Activated CD4-positive, alpha-beta T cell treated with anti-CD3 and anti-CD28 coated beads for 36 hours (primary cell): ENCODE measurements around the gene CUL7. TPM values are rescaled to one million over a fixed set of nuclear protein-coding genes. Genes with fewer than 3 reads are reported as not detected.
A peak's percentile ranks its signal among the peaks of the same experiment; 100 is the strongest.

Experiments
- ATAC-seq: fragments of 200-7000 bp; cut with Tn5 transposase; one replicate; pipeline ENCODE4 v1.10.0; 2021; ENCODE audit warnings: mild to moderate bottlenecking, moderate library complexity
- CTCF ChIA-PET: fragments of 350-600 bp; sonication (Branson Sonifier 250); formaldehyde crosslinking; loops from one replicate; lab custom pipeline; 2021; ENCODE audit warnings: antibody characterized with exemption; lab: Charles Lee
- POLR2A ChIA-PET: fragments of 350-600 bp; sonication (Branson Sonifier 250); formaldehyde crosslinking; loops from one replicate; lab custom pipeline; 2021; ENCODE audit warnings: antibody characterized with exemption, inconsistent platforms; lab: Charles Lee
- DNase-seq: peaks from one replicate; pipeline ENCODE4 v3.0.0-alpha.2; 2020
- H3K27ac Mint-ChIP-seq: one replicate; pipeline ENCODE4 v1.8.0; 2021; ENCODE audit warnings: mixed read lengths
- H3K27me3 Mint-ChIP-seq: one replicate; pipeline ENCODE4 v1.8.0; 2021; ENCODE audit warnings: mixed read lengths
- H3K36me3 Mint-ChIP-seq: one replicate; pipeline ENCODE4 v1.8.0; 2021; ENCODE audit warnings: low read depth, mixed read lengths
- H3K4me1 Mint-ChIP-seq: one replicate; pipeline ENCODE4 v1.8.0; 2021; ENCODE audit warnings: mixed read lengths
- H3K4me3 Mint-ChIP-seq: one replicate; pipeline ENCODE4 v1.8.0; 2021; ENCODE audit warnings: mild to moderate bottlenecking, moderate library complexity, mixed read lengths
- H3K9me3 Mint-ChIP-seq: one replicate; pipeline ENCODE4 v1.8.0; 2021; ENCODE audit warnings: low read depth, mixed read lengths
- intact Hi-C, 2 experiments: fragments of 100-400 bp; cut with DNase I in 1 of 2; cut with micrococcal nuclease in 1 of 2; formaldehyde crosslinking; loops; one replicate each; pipeline versions ENCODE4 v1.14.2 to v1.15.1; 2022 to 2024; cut with DNase I, micrococcal nuclease
- total RNA-seq, 2 experiments: library from RNA; stranded (reverse); gene quantifications; one replicate each; pipeline ENCODE4 v1.2.3, GENCODE V29; 2021

Gene CUL7
- total RNA-seq, 2 experiments from 2014 or later, result 16.3 to 18.0 TPM

- intact Hi-C loops, result no loop called here
- peaks cover 11% of the 10 kb centered on the region for H3K4me1 Mint-ChIP-seq
- H3K9me3 Mint-ChIP-seq, result no peaks in the 10 kb centered on the region
- CTCF ChIA-PET, result interaction anchor here (1.0 kb wide), 1 partner anchor 25 kb away, joined by 3 read pairs; the partner anchor contains the start of gene CUL7
- no peak overlapping the region for H3K4me3 Mint-ChIP-seq
- H3K36me3 Mint-ChIP-seq, result peaks cover 56% of the 10 kb centered on the region
- DNase-seq (no peak), ATAC-seq (no peak)
- POLR2A ChIA-PET, result no interaction called here
- H3K27me3 Mint-ChIP-seq, result no peaks in the 10 kb centered on the region
- H3K27ac Mint-ChIP-seq, result no peak overlapping the region
Observed at GRCh38 chr6:43029120-43029519, 24.5 kb downstream of the CUL7 start.

- Mint-ChIP-seq H3K4me3 (no peak overlapping the region), H3K36me3 (peaks cover 44% of the 10 kb centered on the region), H3K27ac (no peak overlapping the region), H3K9me3 (no peaks in the 10 kb centered on the region), H3K4me1 (peaks cover 21% of the 10 kb centered on the region), H3K27me3 (no peaks in the 10 kb centered on the region)
- no peak for ATAC-seq
- CTCF ChIA-PET, result no interaction called here
- no peak for DNase-seq
- intact Hi-C loops, result no loop called here
- POLR2A ChIA-PET, result no interaction called here
Observed at GRCh38 chr6:43026365-43026764, 27.3 kb downstream of the CUL7 start.

GRCh38 chr6:43024436-43024835 is 29.2 kb downstream of the CUL7 start:
- Mint-ChIP-seq H3K4me1 (peaks cover 29% of the 10 kb centered on the region), H3K9me3 (no peaks in the 10 kb centered on the region), H3K27ac (peak overlapping the region; percentile 70), H3K36me3 (peaks cover 45% of the 10 kb centered on the region), H3K4me3 (peak overlapping the region; percentile 6), H3K27me3 (no peaks in the 10 kb centered on the region)
- DNase-seq (no peak), ATAC-seq (peak; percentile 24)
- POLR2A ChIA-PET, result no interaction called here
- CTCF ChIA-PET, result interaction anchor here (0.8 kb wide), 1 partner anchor 332 kb away, joined by 3 read pairs; no protein-coding TSS in a partner anchor
- intact Hi-C loops, result loop anchor here in 1 of 2 experiments (5.0 kb wide), 1 partner anchor 122 kb away; no protein-coding TSS in a partner anchor

GRCh38 chr6:43021270-43022047 is 32.2 kb downstream of the CUL7 start, which contains the start of gene RRP36:
RRP36 (plus strand) TSS chr6:43021623; CDS start chr6:43021655, 32 bp downstream.
- H3K4me3 Mint-ChIP-seq, result peak within 1 kb of the TSS; percentile 93
- ChIA-PET CTCF (interaction anchor here (0.6 to 1.7 kb wide), 6 partner anchors 7 to 122 kb away, joined by 3 to 5 read pairs (median 4); partner anchors contain the start of genes CUL7 and KLHDC3), POLR2A (interaction anchor here (0.6 to 0.8 kb wide), 3 partner anchors 11 to 550 kb away, joined by 3 to 4 read pairs (median 3); no protein-coding TSS in a partner anchor)
- H3K9me3 Mint-ChIP-seq, result no peaks in the 10 kb centered on the region
- intact Hi-C loops, result loop anchor here (1.0 to 5.0 kb wide), 4 partner anchors 8 to 119 kb away; partner anchors contain the start of genes KLC4 (in 1 of the 2), MEA1 (in 1 of the 2), MRPL2 (in 1 of the 2) and PEX6 (in 1 of the 2)
- peaks cover 32% of the 10 kb centered on the region for H3K4me1 Mint-ChIP-seq
- ATAC-seq (peak; percentile 84), DNase-seq (peak; percentile 83)
- no peaks in the 10 kb centered on the region for H3K27me3 Mint-ChIP-seq
- peak within 1 kb of the TSS; percentile 88 for H3K27ac Mint-ChIP-seq
- peaks cover 40% of the 10 kb centered on the region for H3K36me3 Mint-ChIP-seq

- Mint-ChIP-seq H3K27me3 (no peaks in the 10 kb centered on the region), H3K9me3 (no peaks in the 10 kb centered on the region), H3K36me3 (peaks cover 37% of the 10 kb centered on the region), H3K27ac (peak overlapping the region; percentile 6), H3K4me1 (peaks cover 37% of the 10 kb centered on the region), H3K4me3 (peak overlapping the region; percentile 93)
- intact Hi-C loops, result loop anchor here (1.0 to 5.0 kb wide), 4 partner anchors 8 to 119 kb away; partner anchors contain the start of genes KLC4 (in 1 of the 2), MEA1 (in 1 of the 2), MRPL2 (in 1 of the 2) and PEX6 (in 1 of the 2)
- POLR2A ChIA-PET, result interaction anchor here (0.5 to 0.8 kb wide), 3 partner anchors 11 to 182 kb away, joined by 3 to 4 read pairs (median 3); no protein-coding TSS in a partner anchor
- CTCF ChIA-PET, result interaction anchor here (0.6 to 1.7 kb wide), 6 partner anchors 19 to 123 kb away, joined by 3 to 5 read pairs (median 4); partner anchors contain the start of gene CUL7
- DNase-seq, result no peak
- ATAC-seq, result no peak
Observed at GRCh38 chr6:43020847-43021246, 32.8 kb downstream of the CUL7 start.

GRCh38 chr6:43020052-43020705 is 33.5 kb downstream of the CUL7 start:
- H3K36me3 Mint-ChIP-seq, result peaks cover 34% of the 10 kb centered on the region
- intact Hi-C loops, result loop anchor here in 1 of 2 experiments (5.0 kb wide), 1 partner anchor 118 kb away; no protein-coding TSS in a partner anchor

GRCh38 chr6:43019152-43019551 is 34.5 kb downstream of the CUL7 start:
- intact Hi-C loops, result no loop called here
- POLR2A ChIA-PET, result no interaction called here
- CTCF ChIA-PET, result interaction anchor here (0.6 kb wide), 2 partner anchors 8 to 586 kb away, joined by 3 read pairs; no protein-coding TSS in a partner anchor
- no peak overlapping the region for H3K4me3 Mint-ChIP-seq
- H3K36me3 Mint-ChIP-seq, result peaks cover 26% of the 10 kb centered on the region
- DNase-seq (no peak), ATAC-seq (no peak)
- peaks cover 42% of the 10 kb centered on the region for H3K4me1 Mint-ChIP-seq
- no peaks in the 10 kb centered on the region for H3K27me3 Mint-ChIP-seq
- no peaks in the 10 kb centered on the region for H3K9me3 Mint-ChIP-seq
- H3K27ac Mint-ChIP-seq, result no peak overlapping the region

More at GRCh38 chr6:43020052-43020705, 33.5 kb downstream of the CUL7 start:
- no peaks in the 10 kb centered on the region for H3K27me3 Mint-ChIP-seq
- peak overlapping the region; percentile 22 for H3K4me3 Mint-ChIP-seq
- CTCF ChIA-PET, result interaction anchor here (0.6 to 1.7 kb wide), 7 partner anchors 20 to 585 kb away, joined by 3 to 5 read pairs (median 4); partner anchors contain the start of gene CUL7
- POLR2A ChIA-PET, result interaction anchor here (0.5 kb wide), 1 partner anchor 183 kb away, joined by 3 read pairs; no protein-coding TSS in a partner anchor
- H3K9me3 Mint-ChIP-seq, result no peaks in the 10 kb centered on the region
- ATAC-seq, result no peak
- peaks cover 40% of the 10 kb centered on the region for H3K4me1 Mint-ChIP-seq
- DNase-seq, result no peak
- H3K27ac Mint-ChIP-seq, result peak overlapping the region; percentile 6

GRCh38 chr6:43016943-43017334 is 36.7 kb downstream of the CUL7 start:
- H3K4me1 Mint-ChIP-seq, result peaks cover 42% of the 10 kb centered on the region
- intact Hi-C loops, result no loop called here
- DNase-seq (no peak), ATAC-seq (no peak)
- POLR2A ChIA-PET, result interaction anchor here (0.5 kb wide), 1 partner anchor 319 kb away, joined by 8 read pairs; no protein-coding TSS in a partner anchor
- H3K4me3 Mint-ChIP-seq, result no peak overlapping the region
- H3K27me3 Mint-ChIP-seq, result no peaks in the 10 kb centered on the region
- CTCF ChIA-PET, result interaction anchor here (1.2 kb wide), 1 partner anchor 117 kb away, joined by 4 read pairs; no protein-coding TSS in a partner anchor
- no peak overlapping the region for H3K27ac Mint-ChIP-seq
- H3K9me3 Mint-ChIP-seq, result no peaks in the 10 kb centered on the region
- H3K36me3 Mint-ChIP-seq, result peaks cover 38% of the 10 kb centered on the region

- no peaks in the 10 kb centered on the region for H3K9me3 Mint-ChIP-seq
- no peak for DNase-seq
- CTCF ChIA-PET, result interaction anchor here (1.2 kb wide), 1 partner anchor 116 kb away, joined by 4 read pairs; no protein-coding TSS in a partner anchor
- POLR2A ChIA-PET, result interaction anchor here (0.5 kb wide), 2 partner anchors 319 to 411 kb away, joined by 3 to 8 read pairs; partner anchors contain the start of gene ABCC10
- ATAC-seq, result no peak
- peak overlapping the region; percentile 70 for H3K27ac Mint-ChIP-seq
- H3K4me1 Mint-ChIP-seq, result peaks cover 47% of the 10 kb centered on the region
- no peaks in the 10 kb centered on the region for H3K27me3 Mint-ChIP-seq
- intact Hi-C loops, result no loop called here
- peaks cover 40% of the 10 kb centered on the region for H3K36me3 Mint-ChIP-seq
- H3K4me3 Mint-ChIP-seq, result peak overlapping the region; percentile 27
Observed at GRCh38 chr6:43016176-43016942, 37.3 kb downstream of the CUL7 start.
